Epithelial cell of proximal tubule (primary cell): ENCODE measurements around the gene SIGLEC9. TPM values are rescaled to one million over a fixed set of nuclear protein-coding genes. Genes with fewer than 3 reads are reported as not detected.

Experiments
- DNase-seq: peaks from one replicate; pipeline ENCODE4 v3.0.0-alpha.2; 2011; ENCODE audit warnings: low read depth
- H3K4me3 ChIP-seq: 2 replicates; pipeline ENCODE4 v1.5.1; 2011; ENCODE audit warnings: low read depth, mild to moderate bottlenecking, low read length
- total RNA-seq: library from RNA; depleted of rRNA; stranded (reverse); fragments of >200 nt; gene quantifications from 2 replicates; pipeline ENCODE4 v1.2.3, GENCODE V29; 2015
- TF ChIP-seq, protein P1 (sequence below): conservative IDR thresholded peaks from 2 replicates; pipeline ENCODE4 v1.5.1; 2012; ENCODE audit warnings: low read depth, mild to moderate bottlenecking, low read length

Gene SIGLEC9
- not detected in 2 replicates for total RNA-seq

DNA sequence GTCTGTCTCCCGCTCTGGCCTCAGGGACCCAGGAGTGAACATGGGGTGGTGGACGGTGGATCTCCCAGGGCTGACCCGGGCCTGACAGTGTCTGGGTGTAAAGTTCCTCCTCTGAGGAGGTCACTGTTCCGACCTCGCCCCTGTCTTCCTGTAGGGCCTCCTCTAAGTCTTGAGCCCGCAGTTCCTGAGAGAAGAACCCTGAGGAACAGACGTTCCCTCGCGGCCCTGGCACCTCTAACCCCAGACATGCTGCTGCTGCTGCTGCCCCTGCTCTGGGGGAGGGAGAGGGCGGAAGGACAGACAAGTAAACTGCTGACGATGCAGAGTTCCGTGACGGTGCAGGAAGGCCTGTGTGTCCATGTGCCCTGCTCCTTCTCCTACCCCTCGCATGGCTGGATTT, at the start of gene SIGLEC9:
Gene SIGLEC9, plus strand, starts transcription at position 178 of the 400 bp plus-strand sequence. Its CDS starts 69 bp downstream, at position 247.
- TF ChIP-seq, protein P1, sequence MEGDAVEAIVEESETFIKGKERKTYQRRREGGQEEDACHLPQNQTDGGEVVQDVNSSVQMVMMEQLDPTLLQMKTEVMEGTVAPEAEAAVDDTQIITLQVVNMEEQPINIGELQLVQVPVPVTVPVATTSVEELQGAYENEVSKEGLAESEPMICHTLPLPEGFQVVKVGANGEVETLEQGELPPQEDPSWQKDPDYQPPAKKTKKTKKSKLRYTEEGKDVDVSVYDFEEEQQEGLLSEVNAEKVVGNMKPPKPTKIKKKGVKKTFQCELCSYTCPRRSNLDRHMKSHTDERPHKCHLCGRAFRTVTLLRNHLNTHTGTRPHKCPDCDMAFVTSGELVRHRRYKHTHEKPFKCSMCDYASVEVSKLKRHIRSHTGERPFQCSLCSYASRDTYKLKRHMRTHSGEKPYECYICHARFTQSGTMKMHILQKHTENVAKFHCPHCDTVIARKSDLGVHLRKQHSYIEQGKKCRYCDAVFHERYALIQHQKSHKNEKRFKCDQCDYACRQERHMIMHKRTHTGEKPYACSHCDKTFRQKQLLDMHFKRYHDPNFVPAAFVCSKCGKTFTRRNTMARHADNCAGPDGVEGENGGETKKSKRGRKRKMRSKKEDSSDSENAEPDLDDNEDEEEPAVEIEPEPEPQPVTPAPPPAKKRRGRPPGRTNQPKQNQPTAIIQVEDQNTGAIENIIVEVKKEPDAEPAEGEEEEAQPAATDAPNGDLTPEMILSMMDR: no peak
- no peak within 1 kb of the TSS for H3K4me3 ChIP-seq
- no peak for DNase-seq

DNA sequence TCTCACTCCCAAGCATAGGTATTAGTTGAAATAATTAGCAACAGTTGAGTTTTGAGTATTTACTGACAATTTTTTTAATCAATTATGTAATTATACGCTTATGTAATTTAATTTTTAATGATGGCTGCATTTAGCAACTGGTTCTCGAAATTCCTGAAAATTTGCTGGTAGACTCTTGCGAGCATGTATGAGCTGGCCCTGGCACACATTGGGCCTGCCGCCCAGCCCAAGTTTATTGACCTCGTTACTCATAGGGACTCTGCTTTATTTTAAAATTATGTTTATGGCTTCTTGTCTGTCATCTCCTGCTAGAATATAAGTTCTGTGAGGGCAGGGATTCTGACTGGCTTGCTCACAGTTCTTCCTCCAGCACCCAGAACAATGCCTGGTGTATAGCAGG, 48.7 kb upstream of the SIGLEC9 start:
- no peak for DNase-seq
- TF ChIP-seq, protein P1: no peak
- no peak overlapping the region for H3K4me3 ChIP-seq

DNA sequence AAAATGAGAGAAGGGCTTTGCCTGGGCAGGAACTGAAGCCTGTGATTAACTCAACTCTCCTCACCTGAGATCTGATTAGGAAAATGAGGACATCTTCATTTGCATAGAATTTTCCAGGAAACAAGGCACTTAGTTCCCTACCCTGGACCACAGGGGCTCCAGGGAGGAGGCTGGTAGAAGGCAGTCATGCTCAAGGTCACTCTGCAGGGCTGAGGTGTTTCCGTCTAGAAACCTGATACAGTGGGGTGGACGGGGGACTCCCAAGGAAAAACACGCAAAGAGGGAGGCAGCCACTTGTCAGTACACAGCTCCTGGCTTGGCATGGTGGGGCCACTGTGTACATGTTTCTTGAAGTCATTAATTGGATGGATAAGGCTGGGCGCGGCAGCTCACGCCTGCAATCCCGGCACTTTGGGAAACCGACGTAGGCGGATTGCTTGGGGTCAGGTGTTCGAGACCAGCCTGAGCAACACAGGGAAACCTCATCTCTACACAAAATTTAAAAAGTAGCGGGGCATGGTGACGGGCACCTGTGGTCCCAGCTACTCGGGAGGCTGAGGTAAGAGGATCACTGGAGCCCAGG, 48.0 kb upstream of the SIGLEC9 start:
- no peak for DNase-seq
- TF ChIP-seq, protein P1: no peak
- no peak overlapping the region for H3K4me3 ChIP-seq

DNA sequence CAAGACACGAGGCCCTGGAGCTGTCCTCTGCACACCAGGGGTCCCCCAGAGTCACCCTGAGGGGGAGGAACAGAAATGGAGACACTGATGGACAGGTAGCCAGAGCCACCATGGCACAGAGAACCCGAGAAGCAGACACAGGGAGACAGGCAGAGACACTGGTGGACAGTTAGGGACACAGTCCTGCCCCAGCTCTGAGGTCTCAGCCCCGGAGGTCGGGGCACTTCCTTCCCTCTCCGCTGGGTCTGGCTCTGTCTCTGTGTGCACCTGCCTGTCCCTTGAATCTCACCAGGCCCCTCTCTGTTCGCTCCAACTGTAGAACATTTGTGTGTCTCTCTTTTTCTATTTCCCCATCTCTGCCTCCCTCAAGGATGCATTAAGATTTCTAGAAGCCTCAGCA, 46.6 kb upstream of the SIGLEC9 start:
- TF ChIP-seq, protein P1: no peak
- no peak overlapping the region for H3K4me3 ChIP-seq
- no peak for DNase-seq

DNA sequence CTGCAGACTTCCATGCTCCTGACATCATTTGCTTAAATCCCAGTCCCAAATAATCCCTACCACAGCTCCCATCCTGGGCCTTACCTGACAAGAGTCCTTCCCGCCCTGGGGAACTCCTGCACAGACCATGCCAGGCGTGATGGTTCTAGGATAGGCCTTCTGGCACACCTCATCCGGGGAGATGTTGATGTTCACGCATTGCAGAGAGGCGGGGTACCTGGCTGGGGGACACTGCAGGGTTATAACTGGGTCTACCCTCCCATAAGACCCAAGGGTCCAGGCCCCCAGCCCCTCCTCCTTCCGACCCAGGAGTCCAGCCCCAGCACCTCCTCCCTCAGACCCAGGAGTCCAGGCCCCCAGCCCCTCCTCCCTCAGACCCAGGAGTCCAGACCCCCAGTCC, 46.0 kb upstream of the SIGLEC9 start:
- no peak overlapping the region for H3K4me3 ChIP-seq
- TF ChIP-seq, protein P1: no peak
- DNase-seq: no peak

DNA sequence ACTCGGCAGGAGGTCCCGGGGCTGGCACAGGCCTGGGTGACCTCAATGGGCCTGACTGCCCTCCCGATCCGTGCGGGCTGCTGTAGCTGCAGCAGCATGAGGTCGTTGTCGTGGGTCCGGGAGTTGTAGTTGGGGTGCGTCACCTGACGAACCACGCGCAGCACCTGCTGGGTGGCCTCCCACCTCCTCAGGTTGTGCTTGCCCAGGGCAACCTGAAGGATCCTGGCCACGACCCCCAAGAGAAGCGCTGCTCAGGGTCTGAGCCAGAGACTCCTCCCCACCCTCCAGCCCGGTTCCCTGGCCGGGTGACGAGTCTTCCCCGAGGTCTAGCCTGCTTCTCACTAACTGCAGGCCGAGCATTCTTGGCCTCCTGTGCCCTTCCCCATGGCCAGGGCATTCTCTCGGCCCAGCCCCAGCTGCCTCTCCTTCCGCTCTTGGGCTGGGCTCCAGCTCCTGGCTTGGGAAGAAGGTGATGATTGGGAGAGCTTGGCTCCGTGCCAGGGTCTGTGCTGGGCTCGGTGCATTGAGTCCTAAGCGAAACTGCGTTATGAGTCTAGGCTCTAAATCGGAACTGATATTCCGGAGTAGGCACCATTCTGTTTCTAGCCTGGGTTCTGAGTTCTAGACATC, 45.1 kb upstream of the SIGLEC9 start:
- TF ChIP-seq, protein P1: no peak
- no peak for DNase-seq
- no peak overlapping the region for H3K4me3 ChIP-seq

DNA sequence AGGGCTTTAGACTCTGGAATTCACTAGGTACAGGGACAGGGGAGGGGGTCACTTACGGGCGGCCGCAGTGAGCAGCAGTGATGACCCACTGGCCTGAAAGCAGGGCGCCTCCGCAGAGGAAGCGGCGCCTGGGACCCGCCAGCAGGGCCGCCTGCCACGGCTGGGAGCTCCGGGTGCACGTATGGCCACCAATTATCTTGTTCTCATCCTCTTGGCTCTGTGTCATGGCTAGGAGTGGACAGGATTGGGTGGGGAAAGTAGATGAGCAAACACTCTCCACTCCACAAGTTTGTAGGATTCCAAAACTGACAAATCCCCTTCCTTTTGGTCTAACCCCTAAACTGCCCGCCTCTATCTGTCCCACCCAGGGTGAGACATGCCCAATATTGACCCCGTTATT, 43.2 kb upstream of the SIGLEC9 start:
- TF ChIP-seq, protein P1: no peak
- no peak for DNase-seq
- no peak overlapping the region for H3K4me3 ChIP-seq
